SK-N-SH (cell line): Measurements from ENCODE around the gene ITGB5. TPM values are rescaled to one million over a fixed set of nuclear protein-coding genes. Genes with fewer than 3 reads are reported as not detected.
A peak's percentile ranks its signal among the peaks of the same experiment; 100 is the strongest.

Source experiments
- CTCF ChIA-PET: fragments of 300-600, 350-600 bp; formaldehyde crosslinking; extraction: SDS; loops from one replicate; lab custom pipeline; 2021; lab: Yijun Ruan, JAX
- POLR2A ChIA-PET: fragments of 350-600 bp; sonication (Branson Sonifier 250); formaldehyde crosslinking; extraction: SDS; loops from one replicate; lab custom pipeline; 2020; ENCODE audit warnings: antibody characterized with exemption, inconsistent platforms; lab: Yijun Ruan, JAX
- DNase-seq: peaks from one replicate; pipeline ENCODE4 v3.0.0; 2012
- H2AFZ ChIP-seq: fragments of 200-600 bp; sonication (generic); 2 replicates; pipeline ENCODE4 v1.8.1; 2016; ENCODE audit warnings: antibody characterized with exemption, mild to moderate bottlenecking, low read depth
- H3F3A ChIP-seq: fragments of 200-600 bp; sonication (generic); replicated peaks from 2 replicates; pipeline ENCODE3; 2016; ENCODE audit warnings: antibody characterized with exemption, mild to moderate bottlenecking; ENCODE audit not compliant: insufficient read depth
- H3K27ac ChIP-seq, 2 experiments: fragments of 200-500 bp in 1 of 2; fragments of 200-600 bp in 1 of 2; sonication (Bioruptor generic) in 1 of 2; sonication (generic), shearing (Covaris generic) in 1 of 2; 2 replicates each; pipeline versions ENCODE4 v1.5.1 to v1.6.1; 2014 to 2016; ENCODE audit warnings: low read depth in 2 of 2, inconsistent platforms in 1 of 2, low read length in 1 of 2, mild to moderate bottlenecking in 1 of 2, mixed read lengths in 1 of 2
- H3K27me3 ChIP-seq: fragments of 200-600 bp; sonication (generic), shearing (Covaris generic); 2 replicates; pipeline ENCODE4 v1.6.1; 2016; ENCODE audit warnings: mixed run types; ENCODE audit not compliant: insufficient read depth
- H3K36me3 ChIP-seq, 2 experiments: fragments of 200-500 bp in 1 of 2; fragments of 200-600 bp in 1 of 2; sonication (Bioruptor generic) in 1 of 2; sonication (generic) in 1 of 2; replicated peaks in 1 of 2; 2 replicates each; pipeline versions ENCODE3 to v1.5.1; 2014 to 2016; ENCODE audit warnings: low read length in 1 of 2, mild to moderate bottlenecking in 1 of 2; ENCODE audit not compliant: insufficient read depth in 2 of 2, control insufficient read depth in 1 of 2
- H3K4me1 ChIP-seq, 2 experiments: fragments of 200-500 bp in 1 of 2; fragments of 200-600 bp in 1 of 2; sonication (Bioruptor generic) in 1 of 2; sonication (generic), shearing (Covaris generic) in 1 of 2; 2 replicates each; pipeline versions ENCODE4 v1.5.1 to v1.6.1; 2014 to 2016; ENCODE audit warnings: low read depth in 1 of 2, low read length in 1 of 2, mixed run types in 1 of 2; ENCODE audit not compliant: insufficient read depth in 2 of 2, control insufficient read depth in 1 of 2
- H3K4me2 ChIP-seq: fragments of 200-600 bp; sonication (generic), shearing (Covaris generic); 2 replicates; pipeline ENCODE4 v1.6.1; 2017; ENCODE audit warnings: mixed run types
- H3K4me3 ChIP-seq, 2 experiments: fragments of 200-500 bp in 1 of 2; fragments of 200-600 bp in 1 of 2; sonication (Bioruptor generic) in 1 of 2; sonication (generic), shearing (Covaris generic) in 1 of 2; 2 replicates each; pipeline versions ENCODE4 v1.5.1 to v1.8.1; 2014 to 2016; ENCODE audit warnings: low read depth in 2 of 2, inconsistent platforms in 1 of 2, low read length in 1 of 2, mild to moderate bottlenecking in 1 of 2, mixed read lengths in 1 of 2, moderate library complexity in 1 of 2
- H3K79me2 ChIP-seq: fragments of 200-600 bp; sonication (generic); 2 replicates; pipeline ENCODE4 v1.8.1; 2017; ENCODE audit warnings: mild to moderate bottlenecking; ENCODE audit not compliant: insufficient read depth
- H3K9ac ChIP-seq: fragments of 200-600 bp; sonication (generic); 2 replicates; pipeline ENCODE4 v1.6.1; 2017; ENCODE audit warnings: mixed run types
- H3K9me2 ChIP-seq: fragments of 200-600 bp; sonication (generic); 2 replicates; pipeline ENCODE4 v1.6.1; 2017; ENCODE audit warnings: mixed run types
- H3K9me3 ChIP-seq: fragments of 200-600 bp; sonication (generic); 2 replicates; pipeline ENCODE4 v1.6.1; 2017; ENCODE audit warnings: mixed run types, mild to moderate bottlenecking, moderate library complexity
- H4K20me1 ChIP-seq: fragments of 200-600 bp; sonication (generic); 2 replicates; pipeline ENCODE4 v1.6.1; 2017; ENCODE audit warnings: mild to moderate bottlenecking, mixed run types; ENCODE audit not compliant: insufficient read depth
- FOXJ3 ChIP-seq: sonication (generic); formaldehyde crosslinking; IDR thresholded peaks from 2 replicates; pipeline ENCODE4 v1.5.1; 2020; ENCODE audit warnings: mild to moderate bottlenecking, missing genetic modification reagents
- GATA2 ChIP-seq: sonication (generic); formaldehyde crosslinking; IDR thresholded peaks from 2 replicates; pipeline ENCODE4 v1.5.0; 2020; ENCODE audit warnings: mild to moderate bottlenecking, missing genetic modification reagents
- NRF1 ChIP-seq: IDR thresholded peaks from 2 replicates; pipeline ENCODE4 v1.6.1; 2012; ENCODE audit warnings: low read depth, mild to moderate bottlenecking, low read length
- PBX3 ChIP-seq: IDR thresholded peaks from 2 replicates; pipeline ENCODE4; 2012
- RXRA ChIP-seq: IDR thresholded peaks from 2 replicates; pipeline ENCODE4 v1.4.0; 2012; ENCODE audit warnings: low read depth, mild to moderate bottlenecking, borderline replicate concordance
- TCF12 ChIP-seq: IDR thresholded peaks from 2 replicates; pipeline ENCODE4 v1.4.0; 2012
- USF1 ChIP-seq: IDR thresholded peaks from 2 replicates; pipeline ENCODE4 v1.4.0; 2012; ENCODE audit warnings: low read depth, borderline replicate concordance
- USF2 ChIP-seq: fragments of 150-350 bp; IDR thresholded peaks from 2 replicates; pipeline ENCODE4 v1.6.1; 2017; ENCODE audit warnings: antibody characterized with exemption, low read length, low read depth, borderline replicate concordance
- WGBS: methylation state at CpG from one replicate; pipeline ENCODE4 v1.1.6; 2017; ENCODE audit warnings: low lambda C conversion rate; 5-methylcytosine and 5-hydroxymethylcytosine counted together
- polyA plus RNA-seq, 3 experiments: library from polyadenylated mRNA; depleted of rRNA; stranded (reverse); fragments of >200 nt; gene quantifications; 2 replicates each; pipeline ENCODE4 v1.2.3, GENCODE V29; 2012

Gene ITGB5
- polyA plus RNA-seq, 1 of the 3 experiments (the other 2 are of a cell fraction): 481 TPM

GRCh38 chr3:124811436-124811835 is 75.7 kb downstream of the ITGB5 start:
- CTCF ChIA-PET: interaction anchor here (0.8 to 1.7 kb wide), 2 partner anchors 17 to 90 kb away, joined by 3 to 6 read pairs; no protein-coding TSS in a partner anchor
- no peaks in the 10 kb centered on the region for H3K9me2 ChIP-seq
- no peaks in the 10 kb centered on the region for H3K79me2 ChIP-seq
- peaks cover 35% of the 10 kb centered on the region in 2 experiments for H3K4me1 ChIP-seq
- peaks cover 29% of the 10 kb centered on the region for H3F3A ChIP-seq
- peak overlapping the region; percentile 79 to 83 for H3K27ac ChIP-seq
- H2AFZ ChIP-seq: no peak overlapping the region
- peaks cover 33 to 43% of the 10 kb centered on the region in 2 experiments for H3K36me3 ChIP-seq
- no peak overlapping the region for H3K9ac ChIP-seq
- H3K4me3 ChIP-seq: no peak overlapping the region
- H4K20me1 ChIP-seq: peaks cover 7% of the 10 kb centered on the region; the same call in 1 of the 2 replicates
- WGBS: 82% methylated on average over 5 of the region's 5 CpGs
- POLR2A ChIA-PET: no interaction called here
- no peaks in the 10 kb centered on the region for H3K9me3 ChIP-seq
- no peaks in the 10 kb centered on the region for H3K27me3 ChIP-seq
- TF ChIP-seq NRF1 (no peak), TCF12 (peak; percentile 22; the same call in 1 of the 2 replicates), USF2 (no peak)
- H3K4me2 ChIP-seq: 0 out of 2 replicates have a peak overlapping the region, but pooled peaks have one; percentile 48
- DNase-seq: no peak

- no peak overlapping the region for H3K4me3 ChIP-seq
- H3K4me2 ChIP-seq: no peak overlapping the region
- peaks cover 7% of the 10 kb centered on the region; the same call in 1 of the 2 replicates for H4K20me1 ChIP-seq
- no peaks in the 10 kb centered on the region for H3K9me3 ChIP-seq
- peaks cover 29% of the 10 kb centered on the region for H3F3A ChIP-seq
- peak overlapping the region; percentile 79 to 83 for H3K27ac ChIP-seq
- H3K4me1 ChIP-seq: peaks cover 35% of the 10 kb centered on the region in 2 experiments
- CTCF ChIA-PET: interaction anchor here (0.8 to 1.2 kb wide), 2 partner anchors 28 to 90 kb away, joined by 3 read pairs; no protein-coding TSS in a partner anchor
- peaks cover 30 to 41% of the 10 kb centered on the region in 2 experiments for H3K36me3 ChIP-seq
- TF ChIP-seq FOXJ3 (no peak), RXRA (no peak), PBX3 (no peak), GATA2 (CRISPR knock-in tag) (no peak), USF1 (no peak), USF2 (no peak)
- no peaks in the 10 kb centered on the region for H3K79me2 ChIP-seq
- H3K27me3 ChIP-seq: no peaks in the 10 kb centered on the region
- 92% methylated on average over 4 of the region's 4 CpGs for WGBS
- no peaks in the 10 kb centered on the region for H3K9me2 ChIP-seq
- POLR2A ChIA-PET: no interaction called here
- H3K9ac ChIP-seq: no peak overlapping the region
- H2AFZ ChIP-seq: no peak overlapping the region
- no peak for DNase-seq
These were observed 76.2 kb downstream of the ITGB5 start for GRCh38 chr3:124810970-124811369.
